Stimulated activated CD4-positive, alpha-beta T cell treated with anti-CD3 and anti-CD28 coated beads, Interleukin-15, amount 100 ng/mL, for 24 hours (primary cell): ENCODE data around the gene ST3GAL3.
"Not testable (repeated sequence)": the region's sequence is repeated elsewhere in the genome, so short reads cannot be mapped to it uniquely, and the experiment has no call there.

ENCODE experiments used
- DNase-seq: peaks from one replicate; pipeline ENCODE4 v3.0.0-alpha.2; 2020

The ST3GAL3 gene

DNA sequence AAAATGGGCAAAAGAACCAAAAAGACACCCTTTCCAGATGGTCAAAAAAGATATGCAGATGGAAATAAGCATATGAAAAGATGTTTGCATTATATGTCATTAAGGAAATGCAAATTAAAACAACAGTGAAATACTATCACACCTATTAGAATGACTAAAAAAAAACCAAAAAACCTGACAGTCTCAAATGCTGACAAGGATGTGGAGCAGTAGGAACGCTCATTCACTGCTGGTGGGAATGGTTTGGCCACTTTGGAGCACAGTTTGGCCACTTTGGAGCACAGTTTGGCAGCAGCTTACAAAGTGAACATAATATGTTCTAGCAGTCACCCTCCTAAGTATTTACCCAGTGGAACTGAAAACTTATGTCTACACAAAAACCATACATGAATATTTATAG, 121.2 kb downstream of the ST3GAL3 start:
- no peak for DNase-seq

DNA sequence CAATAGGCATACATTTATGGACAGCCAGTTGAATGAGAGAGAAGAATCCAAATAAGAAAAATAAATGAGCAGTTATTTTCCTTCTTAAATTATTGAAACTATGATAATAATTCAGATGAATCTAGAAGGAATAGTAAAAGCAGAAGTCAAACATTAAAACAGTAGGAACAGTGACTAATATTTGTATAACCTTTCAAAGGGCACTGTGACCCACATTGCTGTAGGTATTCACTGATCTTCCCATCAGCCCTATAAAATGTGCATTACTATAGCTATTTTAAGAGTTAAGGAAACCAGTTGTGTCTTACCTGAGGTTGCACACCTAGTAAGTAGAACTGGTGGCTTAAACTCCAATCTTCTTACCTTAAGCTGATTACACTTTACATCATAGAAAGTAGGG, 123.5 kb downstream of the ST3GAL3 start:
- no peak for DNase-seq

DNA sequence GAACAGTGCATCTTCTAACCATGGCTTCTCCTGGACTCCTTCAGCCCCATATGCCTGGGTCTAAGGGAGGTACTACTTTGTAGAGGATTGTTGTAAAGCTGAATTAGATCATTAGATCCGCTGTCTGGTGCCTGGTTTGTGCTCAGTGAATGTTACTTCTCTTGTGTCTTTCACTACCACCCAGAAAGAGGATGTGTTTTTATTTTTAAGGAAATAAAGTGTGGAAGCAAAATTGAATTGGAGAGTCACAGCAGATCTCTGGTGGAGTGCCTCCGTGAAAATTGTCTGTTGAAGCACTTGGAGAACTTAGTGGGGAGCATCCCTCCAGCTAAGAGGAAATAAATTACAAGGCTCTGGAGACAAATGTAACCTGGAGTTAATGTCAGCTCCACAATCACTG, 124.5 kb downstream of the ST3GAL3 start:
- DNase-seq = no peak

DNA sequence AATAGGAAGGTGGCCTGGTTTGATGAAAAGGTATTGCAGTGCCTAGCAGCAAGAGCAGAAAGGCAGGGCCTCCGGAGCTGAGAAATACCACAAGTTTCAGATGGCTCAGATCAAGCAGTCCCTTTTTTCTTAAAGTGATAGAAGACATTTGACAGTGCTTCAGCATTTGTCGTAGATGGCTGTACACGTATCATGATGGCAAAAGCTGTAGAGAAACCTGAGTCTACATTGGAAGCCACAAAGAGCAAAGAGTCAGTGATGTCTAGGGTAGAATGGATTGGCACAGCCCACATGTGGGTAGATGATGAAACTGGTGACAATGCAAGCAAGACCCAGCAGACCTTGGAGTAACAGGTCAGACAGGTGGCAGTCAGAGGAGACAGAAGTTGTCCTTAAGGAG, 124.9 kb downstream of the ST3GAL3 start:
- peak; percentile 15 for DNase-seq

DNA sequence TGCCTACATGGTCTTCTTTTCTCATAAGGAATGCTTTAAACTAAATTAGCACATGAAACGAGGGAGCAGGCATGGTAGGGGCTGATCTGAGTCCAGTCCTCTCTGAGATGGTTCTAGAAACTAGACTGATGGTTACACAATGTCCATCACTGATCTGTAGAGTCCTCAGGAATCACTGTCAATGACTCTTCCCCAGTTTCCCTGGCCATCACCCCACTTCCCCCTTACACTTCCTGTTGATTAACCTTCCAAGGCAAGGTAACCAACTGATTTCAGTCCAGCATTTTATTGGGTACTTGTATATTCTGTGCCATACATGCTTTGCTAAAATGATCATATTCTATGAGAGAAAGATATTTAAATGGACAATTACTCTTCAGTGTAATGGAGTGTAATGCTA, 125.7 kb downstream of the ST3GAL3 start:
- DNase-seq = no peak

DNA sequence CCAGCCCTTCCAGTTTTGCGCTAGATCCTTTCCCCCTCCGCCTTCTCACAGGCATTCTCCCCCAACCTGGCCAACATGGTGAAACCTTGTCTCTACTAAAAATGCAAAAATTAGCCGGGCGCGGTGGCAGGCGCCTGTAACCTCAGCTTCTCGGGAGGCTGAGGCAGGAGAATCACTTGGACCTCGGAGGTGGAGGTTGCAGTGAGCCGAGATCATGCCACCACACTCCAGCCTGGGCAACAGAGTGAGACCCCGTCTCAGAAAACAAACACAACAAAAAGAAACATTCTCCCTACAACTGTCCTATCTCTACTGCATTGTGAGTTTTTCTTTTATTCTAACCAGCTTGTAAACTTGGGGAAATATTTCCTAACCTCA, 126.6 kb downstream of the ST3GAL3 start:
- not testable (repeated sequence) for DNase-seq

DNA sequence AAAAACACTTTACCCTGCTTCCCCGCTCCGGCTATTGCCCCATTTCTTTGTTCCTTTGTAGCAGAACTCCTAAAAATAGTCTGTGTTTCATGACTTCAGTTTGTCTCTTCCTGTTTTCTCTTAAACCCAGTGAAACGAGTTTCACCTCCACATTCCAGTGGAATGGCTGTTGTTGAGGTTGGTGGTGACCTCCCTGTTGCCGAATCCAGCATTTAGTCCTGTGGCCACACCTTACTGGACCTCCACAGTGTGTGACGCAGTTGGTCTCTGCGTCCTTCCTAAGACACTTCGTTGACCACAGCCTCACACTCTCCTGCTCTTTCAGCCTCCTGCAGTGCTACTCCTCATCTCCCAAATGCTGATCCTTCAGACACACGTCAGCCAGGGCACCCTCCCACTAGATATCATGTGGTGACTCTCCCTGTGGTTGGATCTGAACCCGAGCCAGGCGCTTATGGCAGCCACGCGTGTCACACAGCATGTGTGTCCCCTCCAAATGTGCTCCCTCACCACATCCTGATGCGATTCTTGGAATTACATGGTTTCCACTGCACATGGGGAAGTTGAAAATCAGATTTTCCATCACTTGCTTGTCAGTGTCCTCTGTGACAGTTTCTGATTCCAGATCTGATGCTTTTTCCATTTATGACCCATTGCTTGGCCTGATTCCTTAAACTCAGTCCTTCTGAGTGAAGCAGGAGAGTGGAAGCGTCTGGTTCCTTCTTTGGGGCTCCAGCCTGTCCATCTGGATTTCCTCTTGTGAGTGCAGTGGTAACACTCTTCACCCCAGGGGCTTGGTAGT, 127.1 kb downstream of the ST3GAL3 start:
- DNase-seq = peak; percentile 44

DNA sequence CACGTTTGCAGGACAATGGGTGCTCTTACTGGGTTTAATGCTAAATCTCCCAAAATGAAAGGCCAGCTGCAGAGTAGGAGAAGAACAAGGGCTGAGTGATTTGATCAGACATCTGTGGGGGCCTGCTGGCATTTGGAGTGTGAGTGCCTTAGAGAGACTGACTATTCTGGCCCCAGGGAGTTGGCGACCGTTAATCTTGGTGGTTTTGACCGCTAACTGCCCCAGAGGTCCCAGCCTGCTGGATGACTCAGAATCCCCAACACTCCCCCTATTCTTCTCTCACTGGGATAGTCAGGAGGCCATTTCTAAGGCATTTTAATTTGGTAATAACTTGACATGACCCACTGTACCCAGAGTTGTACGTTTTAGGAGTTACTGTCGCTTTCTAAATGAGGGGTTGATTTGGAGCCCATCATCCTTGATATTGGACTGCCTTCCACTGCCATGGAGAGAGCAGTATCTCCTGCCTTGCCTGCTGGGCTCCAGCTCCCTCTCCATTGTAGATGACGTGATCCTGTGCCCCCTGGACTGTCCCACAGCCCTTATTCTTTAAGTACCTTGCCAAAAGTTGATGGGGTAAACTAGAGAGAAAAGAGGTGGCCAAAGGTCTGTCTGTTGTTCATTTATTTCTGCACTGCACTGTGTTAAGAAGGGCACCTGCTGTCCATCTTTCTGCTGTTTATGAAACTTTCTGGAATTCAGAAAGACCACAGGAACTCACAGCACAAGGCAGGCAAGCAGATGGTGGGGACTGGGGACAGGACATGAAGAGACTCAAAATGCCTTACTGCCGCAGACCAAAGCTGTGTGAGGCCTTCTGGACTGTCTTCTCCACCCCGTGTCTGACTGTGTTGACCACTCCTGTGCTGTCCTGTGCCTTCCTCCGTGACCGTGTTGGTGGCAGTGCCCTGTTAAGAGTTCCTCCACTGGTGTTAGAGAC, 128.0 kb downstream of the ST3GAL3 start:
- DNase-seq = no peak

DNA sequence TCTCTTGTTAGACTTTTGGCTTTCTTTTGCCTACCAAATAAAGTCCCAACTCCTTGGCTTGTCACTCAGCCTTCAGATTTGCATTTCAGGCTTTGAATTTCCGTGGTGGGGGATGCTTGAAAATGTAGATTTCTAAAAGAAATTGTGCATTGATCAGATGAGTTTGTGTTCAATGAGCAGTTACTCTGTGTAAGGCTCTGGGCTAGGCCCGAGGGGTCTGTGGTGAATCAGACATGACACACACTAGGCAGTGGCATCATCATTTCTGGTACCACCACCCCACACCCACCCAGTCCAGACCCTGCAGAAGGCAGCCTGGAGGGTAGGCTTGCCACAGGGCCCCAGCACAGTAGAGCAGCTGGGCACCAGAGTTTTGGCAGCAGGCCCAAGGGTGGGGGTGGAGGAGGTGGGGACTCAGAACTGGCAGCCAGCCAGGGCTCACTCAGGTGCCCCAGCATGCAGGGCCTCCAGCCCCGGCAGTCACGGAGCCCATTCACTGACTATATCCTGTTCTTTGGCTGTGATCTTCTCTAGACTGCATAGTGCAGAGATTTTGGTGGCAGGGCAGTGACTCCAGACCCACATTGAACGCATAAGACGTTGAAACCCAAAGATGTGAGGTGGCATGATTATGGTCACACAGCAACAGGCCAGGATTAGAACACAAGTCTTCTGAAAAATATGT, 129.1 kb downstream of the ST3GAL3 start:
- peak; percentile 74 for DNase-seq

DNA sequence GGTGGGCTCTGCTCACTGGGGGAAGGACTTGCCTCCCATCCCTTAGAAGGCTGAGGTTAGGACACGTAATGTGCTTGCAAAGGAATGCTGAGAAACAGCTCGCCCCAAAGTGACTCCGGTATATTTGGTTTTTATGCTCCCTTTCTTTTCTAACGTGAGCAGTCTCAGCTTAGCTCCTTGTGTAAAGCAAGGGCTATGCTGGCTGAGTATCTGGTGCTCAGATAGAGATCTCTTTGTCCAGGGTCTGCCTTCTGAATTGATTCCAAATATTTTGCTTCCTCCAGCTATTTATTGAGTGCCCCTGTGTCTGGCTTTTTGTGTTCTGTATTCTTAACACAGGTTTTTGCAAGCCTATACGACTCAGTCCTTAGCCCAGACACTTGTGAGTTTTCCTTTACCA, 131.7 kb downstream of the ST3GAL3 start:
- no peak for DNase-seq

DNA sequence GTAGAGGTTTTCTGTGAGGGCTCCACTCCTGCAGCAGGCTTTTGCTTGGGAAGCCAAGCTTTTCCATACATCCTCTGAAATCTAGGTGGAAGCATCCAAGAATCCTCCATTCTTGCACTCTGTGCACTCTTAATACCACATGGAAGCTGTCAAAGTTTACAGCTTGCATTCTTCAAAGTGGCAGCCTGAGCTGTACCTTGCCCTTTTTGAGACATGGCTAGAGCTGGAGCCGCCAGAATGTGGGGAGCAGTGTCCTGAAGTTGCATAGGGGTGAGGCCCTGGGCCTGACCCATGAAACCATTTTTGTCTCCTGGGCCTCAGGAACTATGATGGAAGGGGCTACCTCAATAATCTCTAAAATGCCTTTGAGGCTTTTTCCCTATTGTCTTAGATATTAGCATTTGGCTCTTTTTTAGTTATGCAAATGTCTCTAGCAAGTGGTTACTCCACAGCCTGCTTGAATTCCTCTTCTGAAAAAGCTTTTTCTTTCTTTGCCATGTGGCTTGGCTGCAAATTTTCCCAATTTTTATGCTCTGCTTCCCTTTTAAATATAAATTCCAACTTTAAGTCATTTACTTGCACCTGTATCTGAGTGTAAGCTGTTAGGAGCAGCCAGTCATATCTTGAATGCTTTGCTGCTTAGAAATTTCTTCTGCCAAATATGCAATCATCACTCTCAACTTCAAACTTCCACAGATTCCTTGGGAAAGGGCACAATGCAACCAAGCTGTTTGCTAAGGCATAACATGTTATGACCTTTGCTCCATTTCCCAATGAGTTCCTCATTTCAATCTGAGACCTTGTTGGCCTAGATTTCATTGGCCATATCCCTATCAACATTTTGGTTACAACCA, 134.2 kb downstream of the ST3GAL3 start:
- DNase-seq = no peak

DNA sequence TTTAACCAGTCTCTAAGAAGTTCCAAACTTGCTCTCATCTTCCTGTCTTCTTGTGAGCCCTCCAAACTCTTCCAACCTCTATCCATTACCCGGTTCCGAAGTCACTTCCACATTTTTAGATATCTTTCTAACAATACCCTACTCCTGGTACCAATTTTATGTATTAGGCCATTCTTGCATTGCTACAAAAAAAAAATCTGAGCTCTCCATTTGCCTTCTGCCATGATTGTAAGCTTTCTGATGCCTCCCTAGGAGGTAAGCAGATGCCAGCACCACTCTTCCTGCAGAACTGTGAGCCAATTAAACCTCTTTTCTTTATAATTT, 134.8 kb downstream of the ST3GAL3 start:
- DNase-seq = no peak

DNA sequence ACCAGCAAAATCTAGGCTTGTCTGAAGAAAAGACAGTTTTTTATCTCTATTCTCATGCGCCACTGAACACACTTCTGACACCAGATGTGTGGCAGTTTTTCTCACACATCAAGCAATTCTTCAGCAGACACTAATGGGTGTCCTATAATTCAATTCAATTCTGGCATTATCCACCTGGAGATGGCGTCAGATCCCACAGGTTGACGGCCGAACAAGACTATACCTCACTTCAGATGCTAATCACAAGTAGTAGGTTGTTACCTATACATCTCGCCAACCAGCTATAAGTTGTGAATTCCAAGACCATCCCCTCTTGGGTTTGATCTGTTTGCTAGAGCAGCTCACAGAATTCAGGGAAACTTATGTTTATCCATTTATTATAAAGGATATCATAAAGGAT, 136.3 kb downstream of the ST3GAL3 start:
- DNase-seq = no peak

DNA sequence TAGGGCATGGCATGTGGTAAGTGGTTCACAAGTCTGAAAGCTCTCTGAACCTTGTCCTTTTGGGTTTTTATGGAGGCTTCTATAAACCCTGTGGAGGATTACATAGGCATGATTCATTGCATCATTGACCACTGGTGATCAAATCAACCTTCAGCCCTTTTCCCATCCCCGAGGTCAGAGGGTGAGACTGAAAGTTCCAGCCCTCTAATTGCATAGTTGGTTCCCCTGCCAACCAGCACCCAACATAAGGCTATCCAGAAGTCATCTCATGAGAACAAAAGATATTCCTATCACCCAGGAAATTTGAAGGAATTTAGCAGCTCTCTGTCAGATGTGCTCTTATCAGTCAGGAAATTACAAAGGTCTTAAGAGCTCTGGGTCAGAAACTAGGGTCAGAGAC, 136.8 kb downstream of the ST3GAL3 start:
- DNase-seq = no peak

DNA sequence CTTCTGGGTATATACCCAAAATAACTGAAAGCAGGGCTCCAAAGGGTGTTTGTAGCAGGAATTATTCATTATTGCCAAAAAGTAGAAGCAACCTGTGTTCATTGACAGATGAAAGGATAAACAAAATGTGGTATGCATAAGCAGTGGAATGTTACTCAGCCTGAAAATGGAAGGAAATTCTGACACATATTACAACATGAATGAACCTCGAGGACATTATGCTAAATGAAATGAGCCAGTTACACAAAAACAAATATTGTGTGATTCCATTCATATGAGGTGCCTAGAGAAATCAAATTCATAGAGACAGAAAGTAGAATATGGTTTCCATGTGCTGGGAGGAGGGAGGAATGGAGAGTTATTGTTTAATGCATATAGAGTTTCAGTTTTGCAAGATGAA, 140.0 kb downstream of the ST3GAL3 start:
- no peak for DNase-seq

DNA sequence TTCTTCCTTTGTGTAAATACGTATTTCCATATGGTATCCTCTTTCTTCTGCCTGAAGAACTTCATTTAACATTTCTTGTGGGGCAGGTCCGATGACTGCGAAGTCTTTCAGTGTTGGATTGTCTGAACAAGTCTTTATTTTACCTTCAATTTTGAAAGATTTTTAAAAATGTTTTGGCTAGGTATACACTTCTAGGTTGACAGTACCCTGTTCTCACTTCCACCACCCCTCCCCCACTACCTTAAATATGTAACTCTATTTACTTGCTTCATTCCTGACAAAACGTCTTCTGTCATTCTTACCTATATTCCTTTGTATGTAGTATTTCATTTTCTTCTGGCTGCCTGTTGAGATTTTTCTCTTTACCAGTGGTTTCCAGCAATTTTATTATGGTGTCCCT, 140.5 kb downstream of the ST3GAL3 start:
- no peak for DNase-seq

DNA sequence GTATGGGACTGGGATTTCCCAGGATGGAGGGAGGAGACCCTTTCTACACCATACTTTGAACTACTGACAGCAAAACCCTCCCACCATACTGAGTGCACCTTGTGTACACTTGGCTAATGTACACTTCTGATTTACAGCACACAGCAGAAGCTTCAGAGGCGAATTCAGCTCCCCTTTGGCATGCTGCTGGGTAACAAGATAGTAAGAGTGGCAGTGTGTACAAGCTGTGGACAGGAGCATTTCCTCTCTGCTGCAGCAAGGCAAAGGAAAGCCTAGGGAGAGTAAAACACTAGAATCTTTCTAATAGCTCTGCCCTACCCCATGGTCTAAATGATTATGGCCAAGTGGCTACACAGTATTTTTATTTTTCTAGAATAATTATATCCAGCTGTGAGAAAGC, 142.3 kb downstream of the ST3GAL3 start:
- DNase-seq = no peak

DNA sequence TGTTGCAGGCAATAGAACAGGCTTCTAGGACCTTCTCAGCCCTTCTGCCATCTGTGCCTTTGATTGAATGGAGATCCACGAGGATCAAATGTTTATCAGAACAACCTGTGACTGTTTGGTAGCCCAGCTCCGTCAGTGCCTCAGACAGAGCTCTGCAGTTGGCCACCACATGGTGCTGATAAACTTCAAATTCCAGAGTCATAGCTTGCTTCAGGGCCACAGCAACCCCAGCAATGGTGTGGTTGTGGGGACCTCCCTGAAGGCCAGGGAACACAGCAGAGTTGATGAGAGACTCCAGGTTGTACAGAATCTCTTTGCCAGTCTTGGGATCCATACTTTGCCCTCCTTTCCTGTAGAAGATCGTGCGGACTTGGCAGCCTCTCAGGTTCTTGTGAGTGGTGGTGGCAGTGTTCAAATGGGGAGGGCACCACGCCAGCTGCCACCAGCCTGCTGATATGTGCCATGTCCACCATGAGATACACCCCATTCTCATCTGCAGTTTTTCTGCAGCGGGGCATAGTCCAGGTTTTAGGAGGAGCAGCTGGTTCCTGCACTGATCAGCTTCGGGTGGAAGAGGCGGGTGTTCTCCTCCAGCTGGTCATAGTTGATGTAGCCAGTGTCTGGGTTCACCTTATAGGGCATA, 143.4 kb downstream of the ST3GAL3 start:
- DNase-seq = no peak

DNA sequence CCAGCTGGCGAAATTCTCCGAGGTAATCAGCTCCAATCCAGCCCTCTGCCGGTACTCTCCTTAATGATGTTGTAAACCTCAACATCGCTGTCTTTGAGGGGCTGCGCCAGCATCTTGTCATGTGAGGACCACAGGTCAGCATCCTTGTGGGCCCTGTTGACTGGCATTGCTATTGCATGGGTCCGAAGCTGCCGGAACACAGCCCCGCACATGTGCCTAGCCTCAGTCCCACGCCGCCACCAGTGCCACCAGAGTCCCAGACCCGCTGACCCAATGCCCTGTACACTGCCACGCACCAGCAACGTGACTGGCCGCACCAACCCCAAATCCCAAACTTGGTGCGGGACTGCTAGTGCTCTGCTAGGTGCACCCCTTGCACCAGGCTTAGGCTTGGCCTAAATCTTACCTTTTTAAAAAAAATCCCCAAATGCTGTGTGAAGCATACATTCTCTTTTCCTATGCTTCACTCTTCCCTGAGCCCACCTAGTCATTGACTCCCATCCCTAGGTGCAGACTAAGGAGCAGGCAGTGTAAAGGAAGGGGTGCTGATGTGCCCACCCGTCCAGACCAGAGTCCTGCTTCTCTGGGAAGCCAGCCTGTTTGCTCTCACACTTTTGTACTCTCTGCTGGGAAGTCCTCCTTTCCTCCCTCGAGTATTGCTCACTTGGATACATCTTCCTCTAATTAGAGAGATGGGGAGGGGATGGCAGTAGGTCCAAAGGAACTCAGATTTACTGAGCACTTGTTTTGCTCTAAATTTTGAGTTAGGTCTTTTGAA, 144.4 kb downstream of the ST3GAL3 start:
- DNase-seq = no peak

DNA sequence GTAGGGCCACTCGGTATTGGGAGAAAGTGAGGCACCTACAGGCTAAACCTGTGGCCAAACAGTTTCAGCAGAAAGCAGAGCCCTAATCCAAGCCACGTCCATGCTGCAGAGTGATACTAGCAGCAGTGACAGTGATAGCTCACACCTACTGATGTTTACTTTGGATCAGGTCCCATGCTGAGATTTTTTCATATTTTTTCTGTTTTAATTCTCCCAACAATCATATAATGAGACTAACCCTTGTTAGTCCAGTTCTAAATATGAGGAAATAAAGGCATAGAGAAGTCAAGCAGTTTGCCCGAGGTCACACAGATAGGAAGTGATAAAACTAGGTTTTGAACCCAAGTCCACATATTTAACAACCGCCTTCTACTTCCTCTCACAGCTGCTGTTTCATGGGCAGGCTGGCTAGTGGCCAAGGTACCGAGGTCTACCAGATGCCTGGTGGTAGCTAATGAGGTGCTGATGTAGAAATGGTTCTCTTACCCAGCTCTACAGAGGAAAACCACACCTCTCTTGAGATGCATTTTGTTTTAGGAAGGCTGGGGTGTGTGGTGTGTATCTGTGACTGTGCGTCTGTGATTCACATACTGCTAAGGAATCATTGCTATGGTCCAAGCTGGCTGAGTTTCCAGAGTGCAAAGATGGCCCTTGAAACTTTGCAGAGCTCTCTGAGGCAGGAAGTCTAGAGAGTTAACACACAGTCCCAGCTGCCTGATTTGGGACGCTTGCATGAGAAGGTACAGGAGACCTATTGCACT, 146.0 kb downstream of the ST3GAL3 start:
- DNase-seq = no peak

DNA sequence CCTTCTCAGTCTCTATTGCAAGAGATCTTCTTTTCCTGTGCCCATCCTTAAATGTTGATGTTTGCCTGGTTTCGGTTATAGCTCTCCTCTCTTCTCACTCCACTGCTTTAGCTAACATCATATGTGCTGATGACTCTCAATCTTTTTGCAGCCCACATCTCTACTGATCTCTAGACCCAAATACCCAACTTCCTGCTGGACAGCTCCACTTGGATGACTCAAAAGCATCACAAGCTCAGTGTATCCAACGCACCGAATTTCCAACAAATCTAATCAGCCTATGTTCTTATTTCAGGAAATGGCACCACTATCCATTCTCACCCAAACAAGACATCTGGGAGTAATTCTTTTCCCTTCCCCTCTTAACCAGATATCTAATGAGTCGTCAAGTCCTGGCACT, 147.1 kb downstream of the ST3GAL3 start:
- no peak for DNase-seq
